H9 (cell line): Measurements from ENCODE around the gene ASPRV1. TPM values are rescaled to one million over a fixed set of nuclear protein-coding genes. Genes with fewer than 3 reads are reported as not detected.

Experiments
- DNase-seq: peaks from one replicate; pipeline ENCODE4 v3.0.0-alpha.2; 2017
- H2AFZ ChIP-seq: one replicate; pipeline ENCODE4 v1.6.1; 2013; ENCODE audit warnings: mild to moderate bottlenecking, low read length, control low read depth, moderate library complexity
- H2AK5ac ChIP-seq: 2 replicates; pipeline ENCODE4 v1.6.1; 2013; ENCODE audit warnings: low read length, control low read depth, mixed read lengths; ENCODE audit not compliant: insufficient read length
- H2BK120ac ChIP-seq: one replicate; pipeline ENCODE4 v1.6.1; 2013; ENCODE audit warnings: low read depth, mild to moderate bottlenecking, low read length, control low read depth, inconsistent platforms; ENCODE audit not compliant: poor library complexity, severe bottlenecking
- H2BK12ac ChIP-seq: 2 replicates; pipeline ENCODE4 v1.6.1; 2013; ENCODE audit warnings: low read length, control low read depth, mixed read lengths, low read depth; ENCODE audit not compliant: insufficient read length
- H2BK15ac ChIP-seq: 2 replicates; pipeline ENCODE4 v1.6.1; 2013; ENCODE audit warnings: low read depth, low read length, control low read depth
- H2BK20ac ChIP-seq: one replicate; pipeline ENCODE4 v1.6.1; 2013; ENCODE audit warnings: low read depth, mild to moderate bottlenecking, low read length, control low read depth, inconsistent platforms; ENCODE audit not compliant: poor library complexity, severe bottlenecking
- H2BK5ac ChIP-seq: 2 replicates; pipeline ENCODE4 v1.6.1; 2013; ENCODE audit warnings: low read length, control low read depth, mixed read lengths; ENCODE audit not compliant: insufficient read length
- H3K14ac ChIP-seq: 2 replicates; pipeline ENCODE4 v1.6.1; 2013; ENCODE audit warnings: low read length, control low read depth; ENCODE audit not compliant: insufficient read depth
- H3K18ac ChIP-seq: 2 replicates; pipeline ENCODE4 v1.6.1; 2013; ENCODE audit warnings: low read depth, mild to moderate bottlenecking, mixed read lengths, low read length, control low read depth; ENCODE audit not compliant: insufficient read length
- H3K23ac ChIP-seq: 2 replicates; pipeline ENCODE4 v1.6.1; 2013; ENCODE audit warnings: low read length, control low read depth, mixed read lengths, low read depth; ENCODE audit not compliant: insufficient read length
- H3K23me2 ChIP-seq: 2 replicates; pipeline ENCODE4 v1.6.1; 2013; ENCODE audit warnings: low read depth, mild to moderate bottlenecking, mixed read lengths, low read length, control low read depth; ENCODE audit not compliant: insufficient read length, poor library complexity, severe bottlenecking
- H3K27ac ChIP-seq: 2 replicates; pipeline ENCODE4 v1.5.1; 2013; ENCODE audit warnings: low read length, control low read depth, mixed read lengths, low read depth; ENCODE audit not compliant: insufficient read length
- H3K27me3 ChIP-seq: 2 replicates; pipeline ENCODE4 v1.6.1; 2013; ENCODE audit warnings: low read length, control low read depth, inconsistent platforms; ENCODE audit not compliant: insufficient read depth
- H3K4ac ChIP-seq: 2 replicates; pipeline ENCODE4 v1.6.1; 2013; ENCODE audit warnings: low read depth, mild to moderate bottlenecking, control low read depth, inconsistent platforms, low read length, moderate library complexity
- H3K4me1 ChIP-seq: 2 replicates; pipeline ENCODE4 v1.6.1; 2013; ENCODE audit warnings: low read length, control low read depth, inconsistent platforms; ENCODE audit not compliant: insufficient read depth
- H3K4me2 ChIP-seq: 2 replicates; pipeline ENCODE4 v1.6.1; 2013; ENCODE audit warnings: low read length, control low read depth, mixed read lengths; ENCODE audit not compliant: insufficient read length, insufficient read depth
- H3K56ac ChIP-seq: 2 replicates; pipeline ENCODE4 v1.6.1; 2013; ENCODE audit warnings: low read depth, mild to moderate bottlenecking, mixed read lengths, low read length, control low read depth; ENCODE audit not compliant: insufficient read length
- H3K79me1 ChIP-seq: 2 replicates; pipeline ENCODE4 v1.6.1; 2013; ENCODE audit warnings: low read depth, mild to moderate bottlenecking, moderate library complexity, low read length, control low read depth, inconsistent platforms; ENCODE audit not compliant: insufficient read depth, poor library complexity, severe bottlenecking
- H3K79me2 ChIP-seq: 2 replicates; pipeline ENCODE4 v1.6.1; 2013; ENCODE audit warnings: low read length, control low read depth, inconsistent platforms; ENCODE audit not compliant: insufficient read depth
- H3K9ac ChIP-seq: 2 replicates; pipeline ENCODE4 v1.6.1; 2013; ENCODE audit warnings: low read length, control low read depth, mixed read lengths; ENCODE audit not compliant: insufficient read length; ENCODE audit errors: extremely low read depth
- H3K9me3 ChIP-seq: one replicate; pipeline ENCODE4 v1.6.1; 2013; ENCODE audit warnings: low read depth, low read length, inconsistent platforms; ENCODE audit not compliant: control insufficient read depth
- H3T11ph ChIP-seq: one replicate; pipeline ENCODE4 v1.6.1; 2013; ENCODE audit warnings: mild to moderate bottlenecking, low read length, control low read depth, inconsistent platforms
- H4K20me1 ChIP-seq: one replicate; pipeline ENCODE4 v1.6.1; 2013; ENCODE audit not compliant: control insufficient read depth, insufficient read length, insufficient read depth
- H4K5ac ChIP-seq: 2 replicates; pipeline ENCODE4 v1.6.1; 2013; ENCODE audit warnings: low read depth, mild to moderate bottlenecking, mixed read lengths, low read length, control low read depth; ENCODE audit not compliant: insufficient read length
- H4K8ac ChIP-seq: replicated peaks from 2 replicates; pipeline ENCODE4 v1.6.1; 2013; ENCODE audit warnings: low read length, control low read depth, mixed read lengths, low read depth; ENCODE audit not compliant: insufficient read length
- H4K91ac ChIP-seq: 2 replicates; pipeline ENCODE4 v1.6.1; 2013; ENCODE audit warnings: low read depth, mild to moderate bottlenecking, moderate library complexity, mixed read lengths, low read length, control low read depth; ENCODE audit not compliant: insufficient read length
- H3K27ac Mint-ChIP-seq, 3 experiments: 2 replicates in 2 of 3; 3 replicates in 1 of 3; pipeline ENCODE4 v1.8.0; 2020 to 2021; ENCODE audit warnings: mixed read lengths in 3 of 3, mild to moderate bottlenecking in 1 of 3, moderate library complexity in 1 of 3
- H3K27me3 Mint-ChIP-seq: 2 replicates; pipeline ENCODE4 v1.8.0; 2021; ENCODE audit warnings: low read depth, mild to moderate bottlenecking, moderate library complexity, mixed read lengths
- H3K36me3 Mint-ChIP-seq, 3 experiments: 2 replicates in 2 of 3; 3 replicates in 1 of 3; pipeline ENCODE4 v1.8.0; 2020 to 2021; ENCODE audit warnings: low read depth in 3 of 3, mixed read lengths in 3 of 3; ENCODE audit not compliant: insufficient read depth in 1 of 3
- H3K4me1 Mint-ChIP-seq, 2 experiments: 2 replicates each; pipeline ENCODE4 v1.8.0; 2020; ENCODE audit warnings: mixed read lengths in 2 of 2
- H3K4me3 Mint-ChIP-seq, 2 experiments: 2 replicates in 1 of 2; 3 replicates in 1 of 2; pipeline ENCODE4 v1.8.0; 2020 to 2021; ENCODE audit warnings: mild to moderate bottlenecking in 2 of 2, mixed read lengths in 2 of 2, moderate library complexity in 1 of 2
- H3K9me3 Mint-ChIP-seq, 2 experiments: 2 replicates in 1 of 2; 3 replicates in 1 of 2; pipeline ENCODE4 v1.8.0; 2020; ENCODE audit warnings: mild to moderate bottlenecking in 2 of 2, mixed read lengths in 2 of 2, moderate library complexity in 1 of 2
- CTCF ChIP-seq: fragments of 200-600 bp; sonication (generic); conservative IDR thresholded peaks from 3 replicates; pipeline ENCODE4 v1.8.0; 2021; ENCODE audit warnings: antibody characterized with exemption, mild to moderate bottlenecking
- WGBS: extraction: QIAGEN DNeasy Blood & Tissue Kit; methylation state at CpG from one replicate; pipeline ENCODE4 v1.1.7; 2013; ENCODE audit warnings: missing lambda C conversion rate, low lambda C conversion rate, mixed read lengths; ENCODE audit not compliant: insufficient read length; ENCODE audit errors: extremely low coverage; 5-methylcytosine and 5-hydroxymethylcytosine counted together
- total RNA-seq: library from RNA; stranded (reverse); gene quantifications from 2 replicates; pipeline ENCODE4 v1.2.1, GENCODE V29; 2021

ASPRV1 gene
- total RNA-seq, 1 experiment from 2014 or later: 0.57 TPM

DNA sequence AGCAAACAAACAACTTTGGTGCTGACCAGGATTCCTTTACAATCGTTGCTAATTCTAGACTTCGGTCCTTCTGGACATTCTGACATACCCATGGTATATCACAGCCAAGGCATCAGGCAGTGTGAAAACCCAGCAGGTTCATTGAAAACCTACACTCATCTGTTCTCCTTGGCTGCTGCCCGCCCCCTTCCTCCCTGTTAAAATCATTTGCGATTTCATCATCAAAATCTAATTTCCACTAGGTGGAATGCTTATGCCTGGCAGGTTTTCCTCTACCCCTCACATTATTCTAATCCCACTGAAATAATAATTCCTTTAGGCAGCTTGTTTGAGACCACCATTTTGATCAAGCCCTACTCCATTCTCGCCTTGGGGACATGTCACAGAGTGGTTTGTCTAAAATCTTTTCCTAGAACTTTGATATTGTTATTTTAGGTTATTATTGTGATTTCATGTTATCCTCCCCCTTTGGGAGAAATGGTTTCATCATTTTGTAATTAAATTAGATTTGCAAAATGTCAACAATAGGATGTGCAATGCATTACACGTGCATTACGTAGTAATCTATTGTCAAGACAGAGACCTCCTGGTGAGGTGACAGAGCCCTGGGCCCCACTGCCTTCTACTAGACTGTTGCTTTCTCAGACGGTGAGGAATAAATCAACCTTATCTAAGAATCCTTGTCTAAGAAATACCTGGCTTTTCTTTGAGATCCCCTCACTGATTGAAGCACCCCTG lies 31.0 kb upstream of the ASPRV1 start:
- no peak for DNase-seq

More for the DNA sequence above, 31.0 kb upstream of the ASPRV1 start:
- Histone ChIP-seq H2AFZ (no peak overlapping the region), H3K18ac (no peak overlapping the region), H2BK5ac (no peak overlapping the region), H3K4me2 (no peak overlapping the region), H3K14ac (peak overlapping the region; percentile 47; the same call in 1 of the 2 replicates), H3K79me1 (no peaks in the 10 kb centered on the region), H3K23me2 (no peaks in the 10 kb centered on the region), H2AK5ac (no peak overlapping the region), H4K5ac (no peak overlapping the region), H3K4me1 (0 out of 2 replicates have a peak, but pooled peaks cover 1% of the 10 kb centered on the region), H4K91ac (no peak overlapping the region), H3K56ac (no peak overlapping the region), H2BK15ac (no peak overlapping the region), H2BK120ac (no peak overlapping the region), H2BK20ac (no peak overlapping the region), H3K9ac (no peak overlapping the region), H3K27ac (no peak overlapping the region), H4K20me1 (no peaks in the 10 kb centered on the region), H3K23ac (no peak overlapping the region), H4K8ac (no peak overlapping the region), H3T11ph (no peak overlapping the region), H2BK12ac (no peak overlapping the region), H3K4ac (no peak overlapping the region), H3K79me2 (no peaks in the 10 kb centered on the region), H3K9me3 (no peaks in the 10 kb centered on the region), H3K27me3 (no peaks in the 10 kb centered on the region)
- no peak overlapping the region; a peak in 2 of 7 replicates for H3K27ac Mint-ChIP-seq
- peaks cover 1 to 5% (median 4%) of the 10 kb centered on the region in 3 experiments; a peak in 4 of 7 replicates for H3K36me3 Mint-ChIP-seq
- H3K27me3 Mint-ChIP-seq: no peaks in the 10 kb centered on the region
- H3K4me1 Mint-ChIP-seq: peaks cover 17 to 18% of the 10 kb centered on the region in 2 experiments
- H3K4me3 Mint-ChIP-seq: no peak overlapping the region
- no peaks in the 10 kb centered on the region for H3K9me3 Mint-ChIP-seq
- no CpG with 5 or more reads among the region's 8 CpGs for WGBS
- no peak for TF ChIP-seq CTCF
